Stomach (tissue), 9 donors: ENCODE measurements around the gene PPP4C. TPM values are rescaled to one million over a fixed set of nuclear protein-coding genes. Genes with fewer than 3 reads are reported as not detected.
A peak's percentile ranks its signal among the peaks of the same experiment; 100 is the strongest.

Source experiments
- DNase-seq, 2 donors: peaks; one replicate each; pipeline versions ENCODE4 v3.0.0 to v3.0.0-alpha.2; 2013 to 2019
- H3K27ac ChIP-seq, 5 donors: fragments of 200-600 bp in 4 of 5; sonication (generic) in 4 of 5; one replicate each; pipeline ENCODE4 v1.5.1; 2013 to 2019; ENCODE audit warnings: mild to moderate bottlenecking in 1 of 5, moderate library complexity in 1 of 5
- H3K27me3 ChIP-seq, 3 donors: fragments of 200-600 bp; sonication (generic); one replicate each; pipeline ENCODE4 v1.5.1; 2017 to 2019; ENCODE audit warnings: mixed run types in 1 of 3
- H3K36me3 ChIP-seq, 4 donors: fragments of 200-600 bp; sonication (generic); 1 replicate in 3 of 4; 2 replicates in 1 of 4; pipeline ENCODE4 v1.5.1; 2016 to 2019
- H3K4me1 ChIP-seq, 4 donors: fragments of 200-600 bp; sonication (generic); one replicate each; pipeline ENCODE4 v1.5.1; 2016 to 2019
- H3K4me3 ChIP-seq, 4 donors: fragments of 200-600 bp; sonication (generic) in 3 of 4; one replicate each; pipeline ENCODE4 v1.5.1; 2016 to 2019; ENCODE audit warnings: mild to moderate bottlenecking in 1 of 4
- H3K9me3 ChIP-seq, 4 donors: fragments of 200-600 bp; sonication (generic); one replicate each; pipeline ENCODE4 v1.5.1; 2016 to 2019
- CTCF ChIP-seq, 7 experiments: fragments of 450-650 bp in 4 of 7; fragments of 200-600 bp in 3 of 7; sonication (generic) in 3 of 7; IDR thresholded peaks; one replicate each; pipeline ENCODE4 v1.5.1; 2016 to 2019; ENCODE audit warnings: antibody characterized with exemption in 7 of 7, control low read depth in 2 of 7, mild to moderate bottlenecking in 1 of 7
- EP300 ChIP-seq: sonication (generic); formaldehyde crosslinking; IDR thresholded peaks from one replicate; pipeline ENCODE4 v1.6.1; 2017; ENCODE audit warnings: antibody characterized with exemption
- POLR2A ChIP-seq, 4 donors: fragments of 450-650 bp; IDR thresholded peaks; one replicate each; pipeline ENCODE4 v1.6.1; 2016; ENCODE audit warnings: antibody characterized with exemption in 4 of 4, control low read depth in 2 of 4, mild to moderate bottlenecking in 1 of 4, moderate library complexity in 1 of 4
- POLR2AphosphoS5 ChIP-seq, 3 donors: sonication (generic); formaldehyde crosslinking; IDR thresholded peaks; one replicate each; pipeline ENCODE4 v1.6.1; 2016; ENCODE audit warnings: antibody characterized with exemption in 3 of 3
- WGBS, 5 donors: extraction: QIAGEN DNeasy Blood & Tissue Kit in 3 of 5; methylation state at CpG; one replicate each; pipeline versions ENCODE4 v1.1.5 to v1.1.7; 2013 to 2018; 5-methylcytosine and 5-hydroxymethylcytosine counted together
- intact Hi-C: fragments of 100-400 bp; cut with DNase I; formaldehyde crosslinking; loops from one replicate; pipeline ENCODE4 v1.15.1; 2023; ENCODE audit warnings: low total_unique reads
- polyA plus RNA-seq, 3 donors: library from polyadenylated mRNA; stranded (reverse); fragments of 200-250 nt; gene quantifications; one replicate each; pipeline ENCODE4 v1.2.3, GENCODE V29; 2013
- total RNA-seq, 5 donors: library from RNA; depleted of rRNA; stranded (reverse); fragments of >200 nt; gene quantifications; one replicate each; pipeline versions ENCODE4 v1.1.0 to v1.2.3, GENCODE V29; 2014 to 2016
- donor health status: healthy with polysubstance abuse.
- donor health status: Bipolar disorder and iron deficiency.
- donor health status: healthy.

The PPP4C gene
- total and polyA plus RNA-seq, 8 donors: 21.4 to 118 (median 74.2) TPM

GRCh38 chr16:30110661-30111060 lies 34.9 kb downstream of the PPP4C start:
- Histone ChIP-seq H3K4me3 (no peak overlapping the region), H3K4me1 (peaks cover 16 to 46% (median 33%) of the 10 kb centered on the region in 4 donors), H3K9me3 (no peaks in the 10 kb centered on the region), H3K36me3 (peaks cover 33 to 99% (median 87%) of the 10 kb centered on the region in 4 donors), H3K27ac (no peak overlapping the region), H3K27me3 (no peaks in the 10 kb centered on the region)
- TF ChIP-seq POLR2AphosphoS5 (IDR thresholded peaks at IDR 0.05) (no peak), EP300 (no peak), POLR2A (IDR thresholded peaks at IDR 0.05) (no peak), CTCF (IDR thresholded peaks at IDR 0.05) (no peak)
- peak in 1 of 2 donors; percentile 53 for DNase-seq
- intact Hi-C loops: no loop called here
- WGBS, 5 donors: 53 to 67% (median 60%) methylated on average over 7 of the region's 7 CpGs

GRCh38 chr16:30112197-30113030 lies 36.6 kb downstream of the PPP4C start:
- Histone ChIP-seq H3K36me3 (peaks cover 51 to 99% (median 90%) of the 10 kb centered on the region in 4 donors), H3K27me3 (no peaks in the 10 kb centered on the region), H3K9me3 (no peaks in the 10 kb centered on the region), H3K4me1 (peaks cover 16 to 64% (median 36%) of the 10 kb centered on the region in 4 donors), H3K4me3 (no peak overlapping the region), H3K27ac (peak overlapping the region in 2 of 5 donors; percentile 62 to 66)
- WGBS, 5 donors: 79 to 86% (median 84%) methylated on average over 29 of the region's 29 CpGs
- TF ChIP-seq POLR2AphosphoS5 (IDR thresholded peaks at IDR 0.05) (peak in 1 of 3 donors; percentile 46), EP300 (no peak), CTCF (IDR thresholded peaks at IDR 0.05) (peak in 5 of 7 experiments; percentile 31 to 64 (median 45))
- peak; percentile 66 to 76 for DNase-seq
- intact Hi-C loops: no loop called here

GRCh38 chr16:30113031-30113710 lies 37.4 kb downstream of the PPP4C start, which contains the start of gene GDPD3:
Gene GDPD3 (minus strand): TSS chr16:30113537. CDS start chr16:30113478, 59 bp downstream.
- Histone ChIP-seq H3K4me1 (peaks cover 16 to 67% (median 36%) of the 10 kb centered on the region in 4 donors), H3K4me3 (no peak within 1 kb of the TSS), H3K27me3 (no peaks in the 10 kb centered on the region), H3K36me3 (peaks cover 55 to 99% (median 90%) of the 10 kb centered on the region in 4 donors), H3K9me3 (no peaks in the 10 kb centered on the region), H3K27ac (peak within 1 kb of the TSS; percentile 55 to 67 (median 64))
- DNase-seq: peak; percentile 76 to 85
- TF ChIP-seq CTCF (IDR thresholded peaks at IDR 0.05) (no peak), POLR2AphosphoS5 (IDR thresholded peaks at IDR 0.05) (peak in 1 of 3 donors; percentile 41), EP300 (no peak)
- WGBS, 5 donors: 46 to 73% (median 54%) methylated on average over 14 to 20 of the region's 20 CpGs
- intact Hi-C loops: no loop called here

GRCh38 chr16:30113711-30114333 lies 38.0 kb downstream of the PPP4C start:
- DNase-seq: no peak
- intact Hi-C loops: no loop called here
- TF ChIP-seq POLR2AphosphoS5 (IDR thresholded peaks at IDR 0.05) (no peak), POLR2A (IDR thresholded peaks at IDR 0.05) (no peak), CTCF (IDR thresholded peaks at IDR 0.05) (no peak), EP300 (no peak)
- WGBS, 5 donors: 71 to 82% (median 78%) methylated on average over 18 to 20 of the region's 20 CpGs
- Histone ChIP-seq H3K27me3 (no peaks in the 10 kb centered on the region), H3K4me1 (peaks cover 16 to 67% (median 42%) of the 10 kb centered on the region in 4 donors), H3K27ac (peak overlapping the region; percentile 55 to 67 (median 64)), H3K9me3 (no peaks in the 10 kb centered on the region), H3K4me3 (no peak overlapping the region), H3K36me3 (peaks cover 55 to 99% (median 90%) of the 10 kb centered on the region in 4 donors)
